Stimulated activated CD4-positive, alpha-beta T cell treated with anti-CD3 and anti-CD28 coated beads, Interleukin-4, amount 100 ng/mL, for 48 hours (primary cell): ENCODE data around the gene PTPRCAP.
A peak's percentile ranks its signal among the peaks of the same experiment; 100 is the strongest.
"Not testable (repeated sequence)": the region's sequence is repeated elsewhere in the genome, so short reads cannot be mapped to it uniquely, and the experiment has no call there.

Source experiments
- DNase-seq, 2 donors: peaks; one replicate each; pipeline ENCODE4 v3.0.0-alpha.2; 2020; ENCODE audit warnings: low read depth in 2 of 2

The PTPRCAP gene

GRCh38 chr11:67409781-67410368 is 27.6 kb downstream of the PTPRCAP start:
- DNase-seq: no peak

GRCh38 chr11:67409261-67409666 is 28.2 kb downstream of the PTPRCAP start:
- no peak for DNase-seq

GRCh38 chr11:67408437-67409200 is 28.9 kb downstream of the PTPRCAP start:
- no peak for DNase-seq

- DNase-seq: no peak
These were observed 29.8 kb downstream of the PTPRCAP start for GRCh38 chr11:67407688-67408163.

GRCh38 chr11:67406969-67407687 is 30.4 kb downstream of the PTPRCAP start:
- no peak for DNase-seq

GRCh38 chr11:67406420-67406968 is 31.0 kb downstream of the PTPRCAP start:
- DNase-seq: no peak

GRCh38 chr11:67405688-67406339 is 31.7 kb downstream of the PTPRCAP start:
- no peak for DNase-seq

- DNase-seq: no peak
These were observed 32.3 kb downstream of the PTPRCAP start for GRCh38 chr11:67405196-67405567.

GRCh38 chr11:67404515-67405195 is 32.8 kb downstream of the PTPRCAP start:
- no peak for DNase-seq

- not testable (repeated sequence) for DNase-seq
These were observed 34.4 kb downstream of the PTPRCAP start for GRCh38 chr11:67403085-67403484.

GRCh38 chr11:67402192-67402839 is 35.2 kb downstream of the PTPRCAP start:
- DNase-seq: not testable (repeated sequence)

GRCh38 chr11:67401495-67402191 is 35.8 kb downstream of the PTPRCAP start, which contains the start of gene PPP1CA:
TSS of gene PPP1CA (minus strand) at chr11:67401858. CDS start at chr11:67401782, 76 bp downstream.
- peak; percentile 89 to 95 for DNase-seq

GRCh38 chr11:67400942-67401494 is 36.5 kb downstream of the PTPRCAP start:
- no peak for DNase-seq

GRCh38 chr11:67400251-67400941 is 37.1 kb downstream of the PTPRCAP start:
- no peak for DNase-seq

- DNase-seq: no peak
These were observed 38.6 kb downstream of the PTPRCAP start for GRCh38 chr11:67398661-67399563.

- DNase-seq: no peak
These were observed 39.4 kb downstream of the PTPRCAP start for GRCh38 chr11:67397986-67398660.

GRCh38 chr11:67397536-67397935 is 39.9 kb downstream of the PTPRCAP start:
- no peak for DNase-seq
